Muscle of leg (tissue), 11 donors: Measurements from ENCODE around the gene KRTAP5-3. TPM values are rescaled to one million over a fixed set of nuclear protein-coding genes. Genes with fewer than 3 reads are reported as not detected.

Source experiments
- DNase-seq: peaks from one replicate; pipeline ENCODE4 v3.0.0; 2013
- H3K27ac ChIP-seq: one replicate; pipeline ENCODE4 v1.5.1; 2013; ENCODE audit warnings: mild to moderate bottlenecking, low read length, control low read depth
- H3K27me3 ChIP-seq: one replicate; pipeline ENCODE4 v1.6.1; 2013; ENCODE audit warnings: low read length; ENCODE audit not compliant: control insufficient read depth, insufficient read depth
- H3K36me3 ChIP-seq: one replicate; pipeline ENCODE4 v1.6.1; 2013; ENCODE audit warnings: low read length; ENCODE audit not compliant: control insufficient read depth, insufficient read depth
- H3K4me1 ChIP-seq: one replicate; pipeline ENCODE4 v1.6.1; 2013; ENCODE audit warnings: low read length; ENCODE audit not compliant: control insufficient read depth, insufficient read depth
- H3K4me3 ChIP-seq: one replicate; pipeline ENCODE4 v1.5.1; 2013; ENCODE audit warnings: low read length, control low read depth
- H3K9me3 ChIP-seq: replicated peaks from 2 replicates; pipeline ENCODE4 v1.6.1; 2013; ENCODE audit warnings: low read depth, low read length; ENCODE audit not compliant: control insufficient read depth
- WGBS: methylation state at CpG from one replicate; pipeline ENCODE4 v1.1.5; 2013; ENCODE audit warnings: missing lambda C conversion rate; ENCODE audit not compliant: insufficient coverage; 5-methylcytosine and 5-hydroxymethylcytosine counted together
- polyA plus RNA-seq, 8 donors: library from polyadenylated mRNA; unstranded; fragments of 120-200 nt; gene quantifications; one replicate each; pipeline versions ENCODE4 v1.2.1 to v1.2.3, GENCODE V29; 2013; ENCODE audit warnings: inconsistent platforms in 1 of 8, low replicate concordance in 1 of 8; ENCODE audit not compliant: insufficient read length in 8 of 8, insufficient read depth in 1 of 8
- total RNA-seq: library from RNA; stranded (reverse); fragments of 120-200 nt; gene quantifications from one replicate; pipeline ENCODE4 v1.2.4, GENCODE V29; 2013

The KRTAP5-3 gene
- total and polyA plus RNA-seq, 9 donors = not detected

- Histone ChIP-seq H3K27ac (no peak overlapping the region), H3K27me3 (no peaks in the 10 kb centered on the region), H3K4me1 (peaks cover 55% of the 10 kb centered on the region), H3K9me3 (no peaks in the 10 kb centered on the region), H3K4me3 (no peak overlapping the region), H3K36me3 (peaks cover 56% of the 10 kb centered on the region)
- DNase-seq = peak; percentile 11
- 71% methylated on average over 21 of the region's 28 CpGs for WGBS
Observed at GRCh38 chr11:1565173-1565903, 42.9 kb downstream of the KRTAP5-3 start.

- no peaks in the 10 kb centered on the region for H3K9me3 ChIP-seq
- peak; percentile 54 for DNase-seq
- no peak overlapping the region for H3K27ac ChIP-seq
- H3K4me1 ChIP-seq = peaks cover 59% of the 10 kb centered on the region
- WGBS = 34% methylated on average over 16 of the region's 16 CpGs
- H3K36me3 ChIP-seq = peaks cover 58% of the 10 kb centered on the region
- no peaks in the 10 kb centered on the region for H3K27me3 ChIP-seq
- H3K4me3 ChIP-seq = no peak overlapping the region
Observed at GRCh38 chr11:1564535-1565172, 43.6 kb downstream of the KRTAP5-3 start.

GRCh38 chr11:1563697-1564534, 44.3 kb downstream of the KRTAP5-3 start:
- H3K36me3 ChIP-seq = peaks cover 54% of the 10 kb centered on the region
- H3K27ac ChIP-seq = no peak overlapping the region
- no peaks in the 10 kb centered on the region for H3K27me3 ChIP-seq
- H3K9me3 ChIP-seq = no peaks in the 10 kb centered on the region
- WGBS = 74% methylated on average over 28 of the region's 29 CpGs
- no peak overlapping the region for H3K4me3 ChIP-seq
- peak; percentile 10 for DNase-seq
- peaks cover 65% of the 10 kb centered on the region for H3K4me1 ChIP-seq

- 61% methylated on average over 11 of the region's 12 CpGs for WGBS
- Histone ChIP-seq H3K4me1 (peaks cover 70% of the 10 kb centered on the region), H3K9me3 (no peaks in the 10 kb centered on the region), H3K27me3 (no peaks in the 10 kb centered on the region), H3K27ac (no peak overlapping the region), H3K4me3 (no peak overlapping the region), H3K36me3 (peaks cover 54% of the 10 kb centered on the region)
- DNase-seq = peak; percentile 0
Observed at GRCh38 chr11:1563149-1563638, 45.1 kb downstream of the KRTAP5-3 start.

GRCh38 chr11:1562469-1563148, 45.7 kb downstream of the KRTAP5-3 start:
- no peaks in the 10 kb centered on the region for H3K9me3 ChIP-seq
- no peak for DNase-seq
- H3K27me3 ChIP-seq = no peaks in the 10 kb centered on the region
- peaks cover 71% of the 10 kb centered on the region for H3K4me1 ChIP-seq
- WGBS = 84% methylated on average over 13 of the region's 14 CpGs
- H3K36me3 ChIP-seq = peaks cover 57% of the 10 kb centered on the region
- H3K27ac ChIP-seq = no peak overlapping the region
- no peak overlapping the region for H3K4me3 ChIP-seq

GRCh38 chr11:1561955-1562354, 46.3 kb downstream of the KRTAP5-3 start:
- H3K9me3 ChIP-seq = no peaks in the 10 kb centered on the region
- DNase-seq = no peak
- H3K36me3 ChIP-seq = peaks cover 61% of the 10 kb centered on the region
- no peak overlapping the region for H3K4me3 ChIP-seq
- peaks cover 68% of the 10 kb centered on the region for H3K4me1 ChIP-seq
- WGBS = 86% methylated on average over 5 of the region's 5 CpGs
- no peak overlapping the region for H3K27ac ChIP-seq
- no peaks in the 10 kb centered on the region for H3K27me3 ChIP-seq

- Histone ChIP-seq H3K9me3 (no peaks in the 10 kb centered on the region), H3K4me3 (no peak overlapping the region), H3K4me1 (peaks cover 62% of the 10 kb centered on the region), H3K27me3 (no peaks in the 10 kb centered on the region), H3K27ac (no peak overlapping the region), H3K36me3 (peaks cover 59% of the 10 kb centered on the region)
- DNase-seq = no peak
- 89% methylated on average over 13 of the region's 17 CpGs for WGBS
Observed at GRCh38 chr11:1561266-1561665, 47.0 kb downstream of the KRTAP5-3 start.

- Histone ChIP-seq H3K9me3 (no peaks in the 10 kb centered on the region), H3K27ac (peak overlapping the region; percentile 89), H3K27me3 (no peaks in the 10 kb centered on the region), H3K4me1 (peaks cover 59% of the 10 kb centered on the region), H3K36me3 (peaks cover 58% of the 10 kb centered on the region), H3K4me3 (no peak overlapping the region)
- DNase-seq = no peak
- 86% methylated on average over 2 of the region's 8 CpGs for WGBS
Observed at GRCh38 chr11:1560649-1561251, 47.5 kb downstream of the KRTAP5-3 start.

GRCh38 chr11:1560002-1560648, 48.1 kb downstream of the KRTAP5-3 start:
- Histone ChIP-seq H3K36me3 (peaks cover 56% of the 10 kb centered on the region), H3K4me1 (peaks cover 54% of the 10 kb centered on the region), H3K27me3 (no peaks in the 10 kb centered on the region), H3K27ac (peak overlapping the region; percentile 89), H3K4me3 (no peak overlapping the region), H3K9me3 (no peaks in the 10 kb centered on the region)
- WGBS = 78% methylated on average over 8 of the region's 15 CpGs
- no peak for DNase-seq
